A549 (cell line): ENCODE results near the gene LGR6. TPM values are rescaled to one million over a fixed set of nuclear protein-coding genes. Genes with fewer than 3 reads are reported as not detected.

Source experiments
- ATAC-seq, 2 experiments: fragments of 200-7000 bp in 1 of 2; fragments of >200 bp in 1 of 2; cut with Nextera tagmentation in 1 of 2; cut with Tn5 transposase in 1 of 2; 3 replicates each; pipeline versions ENCODE4 v1.8.0 to v1.9.1; 2018 to 2020; ENCODE audit warnings: mild to moderate bottlenecking in 1 of 2, moderate library complexity in 1 of 2
- CTCF ChIA-PET: fragments of 300-600 bp; sonication (Branson Sonifier 250); formaldehyde crosslinking; extraction: SDS; loops from one replicate; lab custom pipeline; 2021; ENCODE audit warnings: antibody characterized with exemption, inconsistent platforms; lab: Yijun Ruan, JAX
- POLR2A ChIA-PET: fragments of 350-600 bp; formaldehyde crosslinking; extraction: SDS; loops from one replicate; lab custom pipeline; 2021; ENCODE audit warnings: antibody characterized with exemption, inconsistent platforms; lab: Yijun Ruan, JAX
- DNase-seq, 2 experiments: peaks; one replicate each; pipeline versions ENCODE4 v3.0.0 to v3.0.0-alpha.2; 2011 to 2016; ENCODE audit warnings: low read depth in 1 of 2, low spot score in 1 of 2
- FAIRE-seq: peaks from 2 replicates; lab custom pipeline; 2011; peaks lifted over from hg19 to GRCh38; lab: Jason Lieb, UNC
- H3K27ac ChIP-seq, 2 experiments: fragments of >200 bp; sonication (Bioruptor Twin); formaldehyde crosslinking; 3 replicates each; pipeline ENCODE4 v1.5.1; 2016 to 2017
- H3K4me1 ChIP-seq: fragments of >200 bp; sonication (Bioruptor Twin); formaldehyde crosslinking; 3 replicates; pipeline ENCODE4 v1.6.1; 2016
- H3K4me2 ChIP-seq: fragments of >200 bp; sonication (Bioruptor Twin); formaldehyde crosslinking; 3 replicates; pipeline ENCODE4 v1.6.1; 2016
- H3K4me3 ChIP-seq: fragments of >200 bp; sonication (Bioruptor Twin); formaldehyde crosslinking; 3 replicates; pipeline ENCODE4 v1.5.1; 2016
- H3K9me3 ChIP-seq: fragments of >200 bp; sonication (Bioruptor Twin); formaldehyde crosslinking; 3 replicates; pipeline ENCODE4 v1.6.1; 2016
- CBX2 ChIP-seq: fragments of 200-600 bp; sonication (generic); IDR thresholded peaks from 2 replicates; pipeline ENCODE4 v1.6.1; 2016; ENCODE audit warnings: low read depth, mild to moderate bottlenecking, borderline replicate concordance
- EHMT2 ChIP-seq: fragments of 200-600 bp; sonication (generic); IDR thresholded peaks from 2 replicates; pipeline ENCODE4 v1.6.1; 2016; ENCODE audit warnings: antibody characterized with exemption, low read depth, mild to moderate bottlenecking, moderate library complexity
- EP300 ChIP-seq, 2 experiments: fragments of >200 bp; sonication (Bioruptor Twin); formaldehyde crosslinking; IDR thresholded peaks; 2 replicates in 1 of 2; 3 replicates in 1 of 2; pipeline ENCODE4 v1.6.1; 2016 to 2017
- FOSL2 ChIP-seq, 2 experiments: fragments of 450-650 bp in 1 of 2; fragments of >200 bp in 1 of 2; sonication (Bioruptor Twin) in 1 of 2; formaldehyde crosslinking; IDR thresholded peaks; 2 replicates each; pipeline versions ENCODE4 v1.5.0 to v1.6.1; 2016 to 2020; ENCODE audit warnings: mild to moderate bottlenecking in 1 of 2, moderate library complexity in 1 of 2
- HEYL ChIP-seq: fragments of 250-450 bp; sonication (Bioruptor Pico); IDR thresholded peaks from 2 replicates; pipeline ENCODE4 v1.8.0; 2021; ENCODE audit warnings: mild to moderate bottlenecking, moderate library complexity
- HOXA7 ChIP-seq: fragments of 250-450 bp; sonication (Bioruptor Pico); IDR thresholded peaks from 2 replicates; pipeline ENCODE4 v1.5.0; 2020; ENCODE audit warnings: mild to moderate bottlenecking, moderate library complexity
- HOXB5 ChIP-seq: fragments of 250-450 bp; sonication (Bioruptor Pico); IDR thresholded peaks from 2 replicates; pipeline ENCODE4 v1.5.0; 2020; ENCODE audit warnings: mild to moderate bottlenecking, moderate library complexity
- MAZ ChIP-seq: fragments of 150-350 bp; IDR thresholded peaks from 2 replicates; pipeline ENCODE4 v1.6.1; 2014; ENCODE audit warnings: antibody characterized with exemption, low read depth, low read length, borderline replicate concordance
- NFE2L2 ChIP-seq: fragments of 150-350 bp; conservative IDR thresholded peaks from 2 replicates; pipeline ENCODE4 v1.6.1; 2014; ENCODE audit warnings: low read length
- NPAS2 ChIP-seq: fragments of 250-450 bp; sonication (Bioruptor Pico); IDR thresholded peaks from 2 replicates; pipeline ENCODE4 v1.8.0; 2022; ENCODE audit warnings: mild to moderate bottlenecking, moderate library complexity, borderline replicate concordance
- PHF8 ChIP-seq: fragments of 200-600 bp; sonication (generic); IDR thresholded peaks from 2 replicates; pipeline ENCODE4 v1.6.1; 2016; ENCODE audit warnings: low read depth, mild to moderate bottlenecking, antibody characterized with exemption, moderate library complexity, borderline replicate concordance
- RARB ChIP-seq: fragments of 250-450 bp; sonication (Bioruptor Pico); IDR thresholded peaks from 2 replicates; pipeline ENCODE4 v1.8.0; 2021; ENCODE audit warnings: mild to moderate bottlenecking, moderate library complexity
- RCOR1 ChIP-seq: fragments of 150-350 bp; IDR thresholded peaks from 2 replicates; pipeline ENCODE4 v1.6.1; 2014; ENCODE audit warnings: antibody characterized with exemption, low read length, low read depth
- SMC3 ChIP-seq: fragments of >200 bp; sonication (Bioruptor Twin); formaldehyde crosslinking; IDR thresholded peaks from 3 replicates; pipeline ENCODE4 v1.6.1; 2018; ENCODE audit warnings: inconsistent platforms
- SREBF2 ChIP-seq: fragments of 450-650 bp; IDR thresholded peaks from 2 replicates; pipeline ENCODE4 v1.6.1; 2014; ENCODE audit warnings: mild to moderate bottlenecking, moderate library complexity
- ZFP36 ChIP-seq: fragments of 450-650 bp; IDR thresholded peaks from 2 replicates; pipeline ENCODE4 v1.6.1; 2014; ENCODE audit warnings: borderline replicate concordance; ENCODE audit not compliant: partially characterized antibody
- ZNF302 ChIP-seq: fragments of 250-450 bp; sonication (Bioruptor Pico); IDR thresholded peaks from 2 replicates; pipeline ENCODE4 v1.9.0; 2021; ENCODE audit warnings: inconsistent platforms, mild to moderate bottlenecking, moderate library complexity
- WGBS: methylation state at CpG from one replicate; pipeline ENCODE4 v1.1.6; 2017; ENCODE audit errors: missing lambda C conversion rate; 5-methylcytosine and 5-hydroxymethylcytosine counted together
- polyA plus RNA-seq, 4 experiments: library from polyadenylated mRNA; depleted of rRNA in 3 of 4; stranded (reverse); fragments of >200 nt; fragmentation: RNase III in 1 of 4; extraction: RNeasy Plus Mini Kit Qiagen cat#74134 plus additional on column Dnase treatment in 1 of 4; gene quantifications; 2 replicates in 3 of 4; 3 replicates in 1 of 4; pipeline ENCODE4 v1.2.3, GENCODE V29; 2011 to 2017
- TF ChIP-seq, protein P1 (sequence below): fragments of 250-450 bp; sonication (Bioruptor Pico); IDR thresholded peaks from 2 replicates; pipeline ENCODE4 v1.5.0; 2020; ENCODE audit warnings: low read depth, mild to moderate bottlenecking, moderate library complexity
- TF ChIP-seq, protein P2 (sequence below): fragments of 200-600 bp; sonication (generic); IDR thresholded peaks from 2 replicates; pipeline ENCODE4 v1.6.1; 2016; ENCODE audit warnings: antibody characterized with exemption, mild to moderate bottlenecking, moderate library complexity
- TF ChIP-seq, protein P3 (sequence below): fragments of 250-450 bp; sonication (Bioruptor Pico); IDR thresholded peaks from 2 replicates; pipeline ENCODE4 v1.5.0; 2021; ENCODE audit warnings: mild to moderate bottlenecking, moderate library complexity, borderline replicate concordance

The LGR6 gene
- polyA plus RNA-seq, 2 of the 4 experiments (the other 2 are of a cell fraction): 0.84 to 1.1 TPM

DNA sequence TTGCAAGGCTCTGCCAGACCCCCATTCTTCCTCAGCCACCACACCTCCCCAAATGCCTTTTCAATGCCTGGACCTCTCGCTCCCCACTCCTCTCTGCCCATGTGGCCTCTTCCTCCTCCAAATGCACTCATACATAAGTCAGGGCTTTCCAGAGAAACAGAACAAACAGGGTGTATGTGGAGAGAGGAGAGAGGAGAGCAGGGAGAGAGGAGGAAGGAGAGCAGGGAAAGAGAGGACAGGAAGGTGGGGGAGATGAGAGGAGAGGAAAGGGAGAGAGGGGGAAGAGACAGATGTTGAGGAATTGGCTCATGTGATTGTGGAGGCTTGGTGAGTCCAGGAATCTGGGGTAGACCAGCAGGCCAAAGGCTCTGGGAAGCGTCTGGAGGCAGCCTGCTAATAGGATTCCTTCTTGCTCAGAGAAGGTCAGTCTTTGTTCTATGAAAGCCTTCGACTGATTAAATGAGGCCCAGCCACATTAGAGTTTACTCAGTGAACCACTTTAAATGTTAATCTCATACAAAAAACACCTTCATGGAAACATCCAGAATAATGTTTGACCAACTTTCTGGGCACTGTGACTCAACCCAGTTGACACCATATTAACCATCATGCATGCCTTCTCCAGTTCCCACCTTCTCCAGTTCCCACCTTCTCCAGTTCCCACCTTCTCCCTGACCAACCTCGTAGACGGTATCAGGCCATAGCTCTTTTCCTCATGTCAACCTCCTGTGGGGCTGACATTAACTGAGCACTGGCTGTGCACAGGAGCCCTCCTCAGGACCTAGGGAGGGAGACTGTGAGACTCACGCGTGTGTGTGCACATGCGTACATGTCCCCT lies 11.3 kb upstream of the LGR6 start:
- TF ChIP-seq PHF8 (no peak), SMC3 (no peak), HOXB5 (CRISPR knock-in tag) (no peak), EHMT2 (no peak), RARB (CRISPR knock-in tag) (no peak), HEYL (no peak), RCOR1 (no peak), NFE2L2 (no peak), ZNF302 (CRISPR knock-in tag) (no peak), MAZ (no peak), FOSL2 (IDR thresholded peaks at IDR 0.05) (no peak), FOSL2 (CRISPR knock-in tag; IDR thresholded peaks at IDR 0.05) (no peak), ZFP36 (no peak), CBX2 (no peak), NPAS2 (CRISPR knock-in tag) (no peak), SREBF2 (no peak), EP300 (IDR thresholded peaks at IDR 0.05) (no peak), HOXA7 (CRISPR knock-in tag) (no peak)
- TF ChIP-seq, protein P1, sequence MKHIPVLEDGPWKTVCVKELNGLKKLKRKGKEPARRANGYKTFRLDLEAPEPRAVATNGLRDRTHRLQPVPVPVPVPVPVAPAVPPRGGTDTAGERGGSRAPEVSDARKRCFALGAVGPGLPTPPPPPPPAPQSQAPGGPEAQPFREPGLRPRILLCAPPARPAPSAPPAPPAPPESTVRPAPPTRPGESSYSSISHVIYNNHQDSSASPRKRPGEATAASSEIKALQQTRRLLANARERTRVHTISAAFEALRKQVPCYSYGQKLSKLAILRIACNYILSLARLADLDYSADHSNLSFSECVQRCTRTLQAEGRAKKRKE (CRISPR knock-in tag): no peak
- TF ChIP-seq, protein P2, sequence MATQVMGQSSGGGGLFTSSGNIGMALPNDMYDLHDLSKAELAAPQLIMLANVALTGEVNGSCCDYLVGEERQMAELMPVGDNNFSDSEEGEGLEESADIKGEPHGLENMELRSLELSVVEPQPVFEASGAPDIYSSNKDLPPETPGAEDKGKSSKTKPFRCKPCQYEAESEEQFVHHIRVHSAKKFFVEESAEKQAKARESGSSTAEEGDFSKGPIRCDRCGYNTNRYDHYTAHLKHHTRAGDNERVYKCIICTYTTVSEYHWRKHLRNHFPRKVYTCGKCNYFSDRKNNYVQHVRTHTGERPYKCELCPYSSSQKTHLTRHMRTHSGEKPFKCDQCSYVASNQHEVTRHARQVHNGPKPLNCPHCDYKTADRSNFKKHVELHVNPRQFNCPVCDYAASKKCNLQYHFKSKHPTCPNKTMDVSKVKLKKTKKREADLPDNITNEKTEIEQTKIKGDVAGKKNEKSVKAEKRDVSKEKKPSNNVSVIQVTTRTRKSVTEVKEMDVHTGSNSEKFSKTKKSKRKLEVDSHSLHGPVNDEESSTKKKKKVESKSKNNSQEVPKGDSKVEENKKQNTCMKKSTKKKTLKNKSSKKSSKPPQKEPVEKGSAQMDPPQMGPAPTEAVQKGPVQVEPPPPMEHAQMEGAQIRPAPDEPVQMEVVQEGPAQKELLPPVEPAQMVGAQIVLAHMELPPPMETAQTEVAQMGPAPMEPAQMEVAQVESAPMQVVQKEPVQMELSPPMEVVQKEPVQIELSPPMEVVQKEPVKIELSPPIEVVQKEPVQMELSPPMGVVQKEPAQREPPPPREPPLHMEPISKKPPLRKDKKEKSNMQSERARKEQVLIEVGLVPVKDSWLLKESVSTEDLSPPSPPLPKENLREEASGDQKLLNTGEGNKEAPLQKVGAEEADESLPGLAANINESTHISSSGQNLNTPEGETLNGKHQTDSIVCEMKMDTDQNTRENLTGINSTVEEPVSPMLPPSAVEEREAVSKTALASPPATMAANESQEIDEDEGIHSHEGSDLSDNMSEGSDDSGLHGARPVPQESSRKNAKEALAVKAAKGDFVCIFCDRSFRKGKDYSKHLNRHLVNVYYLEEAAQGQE: no peak
- TF ChIP-seq, protein P3, sequence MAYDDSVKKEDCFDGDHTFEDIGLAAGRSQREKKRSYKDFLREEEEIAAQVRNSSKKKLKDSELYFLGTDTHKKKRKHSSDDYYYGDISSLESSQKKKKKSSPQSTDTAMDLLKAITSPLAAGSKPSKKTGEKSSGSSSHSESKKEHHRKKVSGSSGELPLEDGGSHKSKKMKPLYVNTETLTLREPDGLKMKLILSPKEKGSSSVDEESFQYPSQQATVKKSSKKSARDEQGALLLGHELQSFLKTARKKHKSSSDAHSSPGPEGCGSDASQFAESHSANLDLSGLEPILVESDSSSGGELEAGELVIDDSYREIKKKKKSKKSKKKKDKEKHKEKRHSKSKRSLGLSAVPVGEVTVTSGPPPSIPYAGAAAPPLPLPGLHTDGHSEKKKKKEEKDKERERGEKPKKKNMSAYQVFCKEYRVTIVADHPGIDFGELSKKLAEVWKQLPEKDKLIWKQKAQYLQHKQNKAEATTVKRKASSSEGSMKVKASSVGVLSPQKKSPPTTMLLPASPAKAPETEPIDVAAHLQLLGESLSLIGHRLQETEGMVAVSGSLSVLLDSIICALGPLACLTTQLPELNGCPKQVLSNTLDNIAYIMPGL (CRISPR knock-in tag): no peak
- Histone ChIP-seq H3K27ac (no peak overlapping the region), H3K9me3 (no peaks in the 10 kb centered on the region), H3K4me1 (peaks cover 11% of the 10 kb centered on the region), H3K4me2 (no peak overlapping the region), H3K4me3 (no peak overlapping the region)
- ChIA-PET CTCF (interaction anchor here (0.6 to 12.3 kb wide), 10 partner anchors 7 to 538 kb away, joined by 3 to 350 read pairs (median 8); partner anchors contain the start of genes LGR6, PTPN7 and UBE2T), POLR2A (no interaction called here)
- FAIRE-seq (no peak), DNase-seq (no peak), ATAC-seq (no peak)
- 71% methylated on average over 7 of the region's 8 CpGs for WGBS
